H1 (cell line): ENCODE results near the gene EFHC1. TPM values are rescaled to one million over a fixed set of nuclear protein-coding genes. Genes with fewer than 3 reads are reported as not detected.

Experiments
- HDAC2 ChIP-seq, 2 experiments: fragments of 300-600 bp in 1 of 2; sonication (generic) in 1 of 2; IDR thresholded peaks; 2 replicates each; pipeline ENCODE4 v1.6.1; 2011 to 2012; ENCODE audit warnings: low read depth in 2 of 2, low read length in 2 of 2, mild to moderate bottlenecking in 2 of 2, moderate library complexity in 2 of 2, borderline replicate concordance in 1 of 2, inconsistent platforms in 1 of 2
- RAD21 ChIP-seq, 2 experiments: IDR thresholded peaks in 1 of 2; conservative IDR thresholded peaks in 1 of 2; 2 replicates each; pipeline ENCODE4 v1.6.1; 2011; ENCODE audit warnings: low read depth in 2 of 2, low read length in 2 of 2, improper control_type of control experiment in 1 of 2, inconsistent platforms in 1 of 2, mild to moderate bottlenecking in 1 of 2, moderate library complexity in 1 of 2
- RBBP5 ChIP-seq: IDR thresholded peaks from 2 replicates; pipeline ENCODE4 v1.7.1; 2012; ENCODE audit warnings: low read depth, mild to moderate bottlenecking, inconsistent platforms, low read length, moderate library complexity, borderline replicate concordance
- SIN3A ChIP-seq, 2 experiments: IDR thresholded peaks in 1 of 2; conservative IDR thresholded peaks in 1 of 2; 2 replicates each; pipeline ENCODE4 v1.6.1; 2011 to 2012; ENCODE audit warnings: low read length in 2 of 2, improper control_type of control experiment in 1 of 2, low read depth in 1 of 2, mild to moderate bottlenecking in 1 of 2
- TAF7 ChIP-seq: optimal IDR thresholded peaks from 2 replicates; pipeline ENCODE3; 2011; ENCODE audit warnings: low read depth, mild to moderate bottlenecking, inconsistent platforms, low read length, moderate library complexity, borderline replicate concordance
- TEAD4 ChIP-seq: IDR thresholded peaks from 2 replicates; pipeline ENCODE4 v1.6.1; 2012; ENCODE audit warnings: low read depth, low read length, inconsistent platforms, mixed read lengths
- polyA plus RNA-seq, 7 experiments: library from polyadenylated mRNA; depleted of rRNA in 3 of 7; stranded (reverse) in 5 of 7; unstranded in 2 of 7; fragments of >200 nt in 5 of 7; fragments of 200-250 nt in 2 of 7; gene quantifications; 1 replicate in 5 of 7; 2 replicates in 1 of 7; 4 replicates in 1 of 7; pipeline versions ENCODE4 v1.2.1 to v1.2.3, GENCODE V29; 2011 to 2013; ENCODE audit warnings: missing spikeins in 2 of 7, mixed read lengths in 2 of 7
- total RNA-seq: library from RNA; stranded (reverse); fragmentation: NEBNext Ultra II Directional; extraction: Animal tissue kit (Norgen Biotek cat#: 25700); gene quantifications from 2 replicates; pipeline ENCODE4 v1.2.1, GENCODE V29; 2021
- TF ChIP-seq, protein P1 (sequence below): fragments of 300-600 bp; sonication (generic); IDR thresholded peaks from 2 replicates; pipeline ENCODE4 v1.7.1; 2012; ENCODE audit warnings: low read length, moderate library complexity, mild to moderate bottlenecking, inconsistent platforms; ENCODE audit not compliant: insufficient replicate concordance

Gene EFHC1
- total and polyA plus RNA-seq, 2 of the 8 experiments (the other 6 are each of a cell fraction or from before 2014, with no cell fraction given): 10.5 to 16.4 TPM

- TF ChIP-seq RAD21 (IDR thresholded peaks at IDR 0.05 in 1 of 2, conservative IDR thresholded peaks at IDR 0.05 in 1 of 2; ENCODE audit: low read depth in 2 of 2, low read length in 2 of 2) (no peak), RBBP5 (no peak), SIN3A (conservative IDR thresholded peaks at IDR 0.05 in 1 of 2, IDR thresholded peaks at IDR 0.05 in 1 of 2; ENCODE audit: low read depth in 1 of 2, low read length in 2 of 2) (no peak), HDAC2 (IDR thresholded peaks at IDR 0.05; ENCODE audit: borderline replicate concordance in 1 of 2, low read depth in 2 of 2, low read length in 2 of 2) (no peak), TAF7 (no peak), TEAD4 (no peak)
- TF ChIP-seq, protein P1, sequence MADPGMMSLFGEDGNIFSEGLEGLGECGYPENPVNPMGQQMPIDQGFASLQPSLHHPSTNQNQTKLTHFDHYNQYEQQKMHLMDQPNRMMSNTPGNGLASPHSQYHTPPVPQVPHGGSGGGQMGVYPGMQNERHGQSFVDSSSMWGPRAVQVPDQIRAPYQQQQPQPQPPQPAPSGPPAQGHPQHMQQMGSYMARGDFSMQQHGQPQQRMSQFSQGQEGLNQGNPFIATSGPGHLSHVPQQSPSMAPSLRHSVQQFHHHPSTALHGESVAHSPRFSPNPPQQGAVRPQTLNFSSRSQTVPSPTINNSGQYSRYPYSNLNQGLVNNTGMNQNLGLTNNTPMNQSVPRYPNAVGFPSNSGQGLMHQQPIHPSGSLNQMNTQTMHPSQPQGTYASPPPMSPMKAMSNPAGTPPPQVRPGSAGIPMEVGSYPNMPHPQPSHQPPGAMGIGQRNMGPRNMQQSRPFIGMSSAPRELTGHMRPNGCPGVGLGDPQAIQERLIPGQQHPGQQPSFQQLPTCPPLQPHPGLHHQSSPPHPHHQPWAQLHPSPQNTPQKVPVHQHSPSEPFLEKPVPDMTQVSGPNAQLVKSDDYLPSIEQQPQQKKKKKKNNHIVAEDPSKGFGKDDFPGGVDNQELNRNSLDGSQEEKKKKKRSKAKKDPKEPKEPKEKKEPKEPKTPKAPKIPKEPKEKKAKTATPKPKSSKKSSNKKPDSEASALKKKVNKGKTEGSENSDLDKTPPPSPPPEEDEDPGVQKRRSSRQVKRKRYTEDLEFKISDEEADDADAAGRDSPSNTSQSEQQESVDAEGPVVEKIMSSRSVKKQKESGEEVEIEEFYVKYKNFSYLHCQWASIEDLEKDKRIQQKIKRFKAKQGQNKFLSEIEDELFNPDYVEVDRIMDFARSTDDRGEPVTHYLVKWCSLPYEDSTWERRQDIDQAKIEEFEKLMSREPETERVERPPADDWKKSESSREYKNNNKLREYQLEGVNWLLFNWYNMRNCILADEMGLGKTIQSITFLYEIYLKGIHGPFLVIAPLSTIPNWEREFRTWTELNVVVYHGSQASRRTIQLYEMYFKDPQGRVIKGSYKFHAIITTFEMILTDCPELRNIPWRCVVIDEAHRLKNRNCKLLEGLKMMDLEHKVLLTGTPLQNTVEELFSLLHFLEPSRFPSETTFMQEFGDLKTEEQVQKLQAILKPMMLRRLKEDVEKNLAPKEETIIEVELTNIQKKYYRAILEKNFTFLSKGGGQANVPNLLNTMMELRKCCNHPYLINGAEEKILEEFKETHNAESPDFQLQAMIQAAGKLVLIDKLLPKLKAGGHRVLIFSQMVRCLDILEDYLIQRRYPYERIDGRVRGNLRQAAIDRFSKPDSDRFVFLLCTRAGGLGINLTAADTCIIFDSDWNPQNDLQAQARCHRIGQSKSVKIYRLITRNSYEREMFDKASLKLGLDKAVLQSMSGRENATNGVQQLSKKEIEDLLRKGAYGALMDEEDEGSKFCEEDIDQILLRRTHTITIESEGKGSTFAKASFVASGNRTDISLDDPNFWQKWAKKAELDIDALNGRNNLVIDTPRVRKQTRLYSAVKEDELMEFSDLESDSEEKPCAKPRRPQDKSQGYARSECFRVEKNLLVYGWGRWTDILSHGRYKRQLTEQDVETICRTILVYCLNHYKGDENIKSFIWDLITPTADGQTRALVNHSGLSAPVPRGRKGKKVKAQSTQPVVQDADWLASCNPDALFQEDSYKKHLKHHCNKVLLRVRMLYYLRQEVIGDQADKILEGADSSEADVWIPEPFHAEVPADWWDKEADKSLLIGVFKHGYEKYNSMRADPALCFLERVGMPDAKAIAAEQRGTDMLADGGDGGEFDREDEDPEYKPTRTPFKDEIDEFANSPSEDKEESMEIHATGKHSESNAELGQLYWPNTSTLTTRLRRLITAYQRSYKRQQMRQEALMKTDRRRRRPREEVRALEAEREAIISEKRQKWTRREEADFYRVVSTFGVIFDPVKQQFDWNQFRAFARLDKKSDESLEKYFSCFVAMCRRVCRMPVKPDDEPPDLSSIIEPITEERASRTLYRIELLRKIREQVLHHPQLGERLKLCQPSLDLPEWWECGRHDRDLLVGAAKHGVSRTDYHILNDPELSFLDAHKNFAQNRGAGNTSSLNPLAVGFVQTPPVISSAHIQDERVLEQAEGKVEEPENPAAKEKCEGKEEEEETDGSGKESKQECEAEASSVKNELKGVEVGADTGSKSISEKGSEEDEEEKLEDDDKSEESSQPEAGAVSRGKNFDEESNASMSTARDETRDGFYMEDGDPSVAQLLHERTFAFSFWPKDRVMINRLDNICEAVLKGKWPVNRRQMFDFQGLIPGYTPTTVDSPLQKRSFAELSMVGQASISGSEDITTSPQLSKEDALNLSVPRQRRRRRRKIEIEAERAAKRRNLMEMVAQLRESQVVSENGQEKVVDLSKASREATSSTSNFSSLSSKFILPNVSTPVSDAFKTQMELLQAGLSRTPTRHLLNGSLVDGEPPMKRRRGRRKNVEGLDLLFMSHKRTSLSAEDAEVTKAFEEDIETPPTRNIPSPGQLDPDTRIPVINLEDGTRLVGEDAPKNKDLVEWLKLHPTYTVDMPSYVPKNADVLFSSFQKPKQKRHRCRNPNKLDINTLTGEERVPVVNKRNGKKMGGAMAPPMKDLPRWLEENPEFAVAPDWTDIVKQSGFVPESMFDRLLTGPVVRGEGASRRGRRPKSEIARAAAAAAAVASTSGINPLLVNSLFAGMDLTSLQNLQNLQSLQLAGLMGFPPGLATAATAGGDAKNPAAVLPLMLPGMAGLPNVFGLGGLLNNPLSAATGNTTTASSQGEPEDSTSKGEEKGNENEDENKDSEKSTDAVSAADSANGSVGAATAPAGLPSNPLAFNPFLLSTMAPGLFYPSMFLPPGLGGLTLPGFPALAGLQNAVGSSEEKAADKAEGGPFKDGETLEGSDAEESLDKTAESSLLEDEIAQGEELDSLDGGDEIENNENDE: no peak
Observed at GRCh38 chr6:52389626-52390360, 30.3 kb upstream of the EFHC1 start (continued).
